M059J (cell line): ENCODE results near the gene SLC35F2. TPM values are rescaled to one million over a fixed set of nuclear protein-coding genes. Genes with fewer than 3 reads are reported as not detected.

Source experiments
- total RNA-seq: library from RNA; depleted of rRNA; stranded (reverse); fragments of >200 nt; shearing (Covaris generic); gene quantifications from 2 replicates; pipeline ENCODE4 v1.2.3, GENCODE V29; 2014; rRNA removed

Gene SLC35F2
- total RNA-seq, 1 experiment from 2014 or later: 26.4 TPM

Other genes with a start within 250 kb of the SLC35F2 start
- not detected in 2 replicates for gene SLN, start 146.7 kb downstream of the SLC35F2 start, total RNA-seq
- gene RAB39A, start 69.7 kb upstream of the SLC35F2 start, total RNA-seq: 0.10 and 1.2 TPM in 2 replicates
- 27.1 and 28.4 TPM in 2 replicates for gene CUL5, start 150.1 kb upstream of the SLC35F2 start, total RNA-seq